B cell (primary cell): ENCODE measurements around the gene OTOGL. TPM values are rescaled to one million over a fixed set of nuclear protein-coding genes. Genes with fewer than 3 reads are reported as not detected.

Experiments
- ATAC-seq: fragments of 200-7000 bp; cut with Tn5 transposase; one replicate; pipeline ENCODE4 v1.10.0; 2021; ENCODE audit warnings: low read depth, mild to moderate bottlenecking, moderate number of reproducible peaks, moderate library complexity
- CTCF ChIA-PET: fragments of 350-600 bp; sonication (Branson Sonifier 250); formaldehyde crosslinking; loops from one replicate; lab custom pipeline; 2021; ENCODE audit warnings: antibody characterized with exemption, inconsistent platforms; lab: Charles Lee
- POLR2A ChIA-PET: fragments of 350-600 bp; sonication (Branson Sonifier 250); formaldehyde crosslinking; loops from one replicate; lab custom pipeline; 2021; ENCODE audit warnings: antibody characterized with exemption; lab: Charles Lee
- DNase-seq: peaks from one replicate; pipeline ENCODE4 v3.0.0; 2013
- H2AFZ ChIP-seq: 2 replicates; pipeline ENCODE4 v1.6.1; 2012; ENCODE audit warnings: mild to moderate bottlenecking, low read depth, low read length; ENCODE audit not compliant: insufficient read depth, poor library complexity, severe bottlenecking
- H3K27ac ChIP-seq, 2 donors: 1 replicate in 1 of 2; 2 replicates in 1 of 2; pipeline ENCODE4 v1.5.1; 2012 to 2013; ENCODE audit warnings: low read length in 2 of 2, mild to moderate bottlenecking in 2 of 2, moderate library complexity in 1 of 2
- H3K27me3 ChIP-seq, 4 experiments: fragments of 200-600 bp in 1 of 4; sonication (generic) in 1 of 4; replicated peaks in 1 of 4; 1 replicate in 2 of 4; 2 replicates in 2 of 4; pipeline versions ENCODE4 v1.6.1 to v1.7.0; 2013 to 2016; ENCODE audit warnings: low read length in 3 of 4, mild to moderate bottlenecking in 2 of 4, mixed read lengths in 1 of 4, moderate library complexity in 1 of 4; ENCODE audit not compliant: insufficient read depth in 4 of 4, control insufficient read depth in 3 of 4; ENCODE audit errors: control extremely low read depth in 1 of 4
- H3K36me3 ChIP-seq, 2 experiments: replicated peaks in 1 of 2; 1 replicate in 1 of 2; 2 replicates in 1 of 2; pipeline versions ENCODE4 v1.6.1 to v1.7.1; 2013; ENCODE audit warnings: low read length in 1 of 2; ENCODE audit not compliant: insufficient read depth in 2 of 2, control insufficient read depth in 1 of 2; ENCODE audit errors: control extremely low read depth in 1 of 2, extremely low read depth in 1 of 2
- H3K4me1 ChIP-seq, 2 donors: fragments of 200-600 bp in 1 of 2; sonication (generic) in 1 of 2; 1 replicate in 1 of 2; 2 replicates in 1 of 2; pipeline versions ENCODE4 v1.5.1 to v1.6.1; 2013 to 2017; ENCODE audit warnings: low read length in 2 of 2; ENCODE audit not compliant: control insufficient read depth in 2 of 2, insufficient read depth in 2 of 2
- H3K4me2 ChIP-seq: replicated peaks from 2 replicates; pipeline ENCODE3; 2012; ENCODE audit warnings: mild to moderate bottlenecking, low read depth, low read length; ENCODE audit not compliant: poor library complexity, severe bottlenecking
- H3K4me3 ChIP-seq, 5 experiments: fragments of 200-600 bp in 1 of 5; sonication (generic) in 1 of 5; 1 replicate in 3 of 5; 2 replicates in 2 of 5; pipeline versions ENCODE4 v1.5.1 to v1.7.0; 2011 to 2016; ENCODE audit warnings: low read length in 4 of 5, mild to moderate bottlenecking in 4 of 5, low read depth in 2 of 5, control low read depth in 1 of 5, moderate library complexity in 1 of 5; ENCODE audit not compliant: insufficient read depth in 1 of 5; ENCODE audit errors: control extremely low read depth in 1 of 5, extremely low read depth in 1 of 5
- H3K79me2 ChIP-seq: fragments of 200-600 bp; sonication (generic); one replicate; pipeline ENCODE4 v1.6.0; 2016; ENCODE audit warnings: low read length; ENCODE audit not compliant: control insufficient read depth, insufficient read depth
- H3K9ac ChIP-seq: fragments of 200-600 bp; sonication (generic); 2 replicates; pipeline ENCODE4 v1.6.1; 2017; ENCODE audit warnings: mild to moderate bottlenecking, low read length, moderate library complexity
- H3K9me3 ChIP-seq, 3 donors: one replicate each; pipeline versions ENCODE4 v1.6.1 to v1.7.1; 2013; ENCODE audit warnings: low read length in 2 of 3; ENCODE audit not compliant: control insufficient read depth in 2 of 3, insufficient read depth in 1 of 3; ENCODE audit errors: control extremely low read depth in 1 of 3
- H4K20me1 ChIP-seq: 2 replicates; pipeline ENCODE4 v1.6.0; 2012; ENCODE audit warnings: mild to moderate bottlenecking, low read length; ENCODE audit not compliant: insufficient read depth, control insufficient read depth, poor library complexity, severe bottlenecking
- H3K27ac Mint-ChIP-seq: one replicate; pipeline ENCODE4 v1.8.0; 2021; ENCODE audit warnings: mixed read lengths
- H3K27me3 Mint-ChIP-seq: one replicate; pipeline ENCODE4 v1.8.0; 2021; ENCODE audit warnings: mixed read lengths
- H3K4me1 Mint-ChIP-seq: one replicate; pipeline ENCODE4 v1.8.0; 2021; ENCODE audit warnings: mixed read lengths
- H3K4me3 Mint-ChIP-seq: one replicate; pipeline ENCODE4 v1.8.0; 2021; ENCODE audit warnings: mixed read lengths
- H3K9me3 Mint-ChIP-seq: one replicate; pipeline ENCODE4 v1.8.0; 2022; ENCODE audit warnings: mixed read lengths; ENCODE audit not compliant: insufficient read depth
- CTCF ChIP-seq: fragments of 200-600 bp; IDR thresholded peaks from one replicate; pipeline ENCODE4 v1.8.0; 2022; ENCODE audit warnings: antibody characterized with exemption, mild to moderate bottlenecking
- EZH2 ChIP-seq: IDR thresholded peaks from 2 replicates; pipeline ENCODE4 v1.6.1; 2012; ENCODE audit warnings: borderline replicate concordance, low read depth, mild to moderate bottlenecking, moderate library complexity, low read length; ENCODE audit not compliant: insufficient read depth, poor library complexity, severe bottlenecking
- WGBS: methylation state at CpG from one replicate; pipeline ENCODE4 v1.1.5; 2013; ENCODE audit warnings: missing lambda C conversion rate; ENCODE audit not compliant: insufficient coverage; 5-methylcytosine and 5-hydroxymethylcytosine counted together
- intact Hi-C: fragments of 100-400 bp; cut with micrococcal nuclease; formaldehyde crosslinking; loops from one replicate; pipeline ENCODE4 v1.10.0; 2022
- polyA plus RNA-seq: library from polyadenylated mRNA; depleted of rRNA; stranded (reverse); fragments of >200 nt; gene quantifications from 2 replicates; pipeline ENCODE4 v1.2.3, GENCODE V29; 2012
- total RNA-seq, 2 donors: library from RNA; stranded (reverse); fragments of 120-200 nt in 1 of 2; gene quantifications; 1 replicate in 1 of 2; 2 replicates in 1 of 2; pipeline versions ENCODE4 v1.2.3 to v1.2.4, GENCODE V29; 2013 to 2022

Gene OTOGL
- total and polyA plus RNA-seq, 2 donors (not counting 1 experiment from before 2014, with no cell fraction given) = not detected

- H3K36me3 ChIP-seq = no peaks in the 10 kb centered on the region
- no peak overlapping the region for H3K9ac ChIP-seq
- Mint-ChIP-seq H3K9me3 (no peaks in the 10 kb centered on the region), H3K27me3 (no peaks in the 10 kb centered on the region), H3K27ac (no peak overlapping the region), H3K4me1 (no peaks in the 10 kb centered on the region), H3K4me3 (no peak overlapping the region)
- H3K79me2 ChIP-seq = no peaks in the 10 kb centered on the region
- no peak overlapping the region for H3K4me3 ChIP-seq
- H3K4me1 ChIP-seq = no peaks in the 10 kb centered on the region
- no peak overlapping the region for H2AFZ ChIP-seq
- no peak for ATAC-seq
- DNase-seq = peak; percentile 17
- H3K27me3 ChIP-seq = no peaks in the 10 kb centered on the region
- TF ChIP-seq EZH2 = no peak
- TF ChIP-seq CTCF = peak; percentile 27
- H3K27ac ChIP-seq = no peak overlapping the region
- no peaks in the 10 kb centered on the region for H4K20me1 ChIP-seq
- intact Hi-C loops = loop anchor here (5.0 kb wide), 1 partner anchor 350 kb away; no protein-coding TSS in a partner anchor
- H3K4me2 ChIP-seq = no peak overlapping the region
- ChIA-PET CTCF (no interaction called here), POLR2A (no interaction called here)
- no peaks in the 10 kb centered on the region for H3K9me3 ChIP-seq
- no CpG with 5 or more reads among the region's 3 CpGs for WGBS
Measured at GRCh38 chr12:80412343-80412953, 313.1 kb downstream of the OTOGL start.

- Histone ChIP-seq H3K4me1 (no peaks in the 10 kb centered on the region), H3K4me2 (no peak overlapping the region), H3K4me3 (no peak overlapping the region), H3K27ac (no peak overlapping the region), H2AFZ (no peak overlapping the region), H3K36me3 (no peaks in the 10 kb centered on the region), H3K79me2 (no peaks in the 10 kb centered on the region), H3K9me3 (no peaks in the 10 kb centered on the region), H4K20me1 (no peaks in the 10 kb centered on the region), H3K27me3 (no peaks in the 10 kb centered on the region), H3K9ac (no peak overlapping the region)
- Mint-ChIP-seq H3K9me3 (no peaks in the 10 kb centered on the region), H3K4me3 (no peak overlapping the region), H3K27ac (no peak overlapping the region), H3K27me3 (no peaks in the 10 kb centered on the region), H3K4me1 (no peaks in the 10 kb centered on the region)
- intact Hi-C loops = loop anchor here (5.0 kb wide), 1 partner anchor 349 kb away; no protein-coding TSS in a partner anchor
- 93% methylated on average over 2 of the region's 3 CpGs for WGBS
- TF ChIP-seq EZH2 = no peak
- ATAC-seq (no peak), DNase-seq (no peak)
- CTCF ChIA-PET = no interaction called here
- POLR2A ChIA-PET = no interaction called here
Measured at GRCh38 chr12:80413462-80413861, 314.1 kb downstream of the OTOGL start.
